Measurements from ENCODE around the gene COP1.

DNA sequence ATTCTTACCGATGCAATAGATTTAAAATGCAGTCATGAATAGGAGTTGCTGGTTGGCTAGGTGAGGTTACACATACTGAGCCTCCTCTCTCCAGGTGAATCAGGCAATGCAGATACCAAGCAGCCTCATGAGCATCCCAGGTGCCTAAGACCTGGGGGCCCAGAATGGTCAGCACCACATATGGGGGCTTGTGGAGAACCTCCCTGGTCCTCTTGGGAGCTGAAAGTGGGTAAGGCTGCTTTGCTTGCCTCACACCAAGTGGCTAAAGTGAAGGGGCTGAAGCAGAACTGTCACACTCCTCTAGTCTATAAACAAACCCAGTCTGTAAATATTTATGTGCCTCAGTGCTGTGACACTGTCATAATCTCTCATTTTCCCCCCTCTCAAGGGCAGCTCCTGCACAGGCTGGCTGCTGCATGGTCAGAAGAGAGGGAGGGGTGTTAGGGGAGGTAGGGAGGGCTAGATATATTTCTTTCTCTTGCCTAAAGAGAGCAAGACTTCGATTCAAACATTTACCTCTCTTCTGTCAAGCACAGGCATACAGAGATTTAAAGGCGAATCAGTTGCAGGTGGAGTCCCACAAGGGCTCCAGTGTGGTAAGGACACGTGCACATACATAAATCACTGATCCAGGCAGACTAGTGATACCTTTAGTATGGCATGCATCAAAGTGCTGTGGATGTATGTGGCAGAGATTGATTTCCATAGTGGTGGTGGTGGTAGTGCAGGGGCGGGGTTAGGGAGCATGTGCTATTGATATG, 305.8 kb downstream of the COP1 start:
- TF ChIP-seq POLR2A (IDR thresholded peaks at IDR 0.05) (no peak), CTCF (IDR thresholded peaks at IDR 0.05) (no peak), EP300 (IDR thresholded peaks at IDR 0.05) (no peak)

Data from tibial nerve (tissue), 4 donors.